ENCODE measurements around the gene ZSCAN22. TPM values are rescaled to one million over a fixed set of nuclear protein-coding genes. Genes with fewer than 3 reads are reported as not detected.

The ZSCAN22 gene
- total and polyA plus RNA-seq, 4 donors = 2.3 to 3.4 (median 3.2) TPM

GRCh38 chr19:58381460-58382212, 54.8 kb downstream of the ZSCAN22 start:
- Histone ChIP-seq H3K4me1 (ENCODE audit: control insufficient read depth, insufficient read depth, low read length) (peaks cover 38% of the 10 kb centered on the region), H3K27me3 (ENCODE audit: control insufficient read depth, insufficient read depth, low read length) (no peaks in the 10 kb centered on the region), H3K27ac (ENCODE audit: low read depth, low read length) (peak overlapping the region; percentile 88), H3K9me3 (ENCODE audit: control insufficient read depth, insufficient read depth, low read length) (no peaks in the 10 kb centered on the region), H3K36me3 (ENCODE audit: control insufficient read depth, insufficient read depth, low read length) (peaks cover 4% of the 10 kb centered on the region), H3K4me3 (ENCODE audit: low read depth, low read length) (peak overlapping the region; percentile 64)
- DNase-seq (ENCODE audit: low read depth in 4 of 6, low spot score in 6 of 6) = no peak
- WGBS (ENCODE audit: insufficient coverage) = 55% methylated on average over 16 of the region's 26 CpGs

DNA sequence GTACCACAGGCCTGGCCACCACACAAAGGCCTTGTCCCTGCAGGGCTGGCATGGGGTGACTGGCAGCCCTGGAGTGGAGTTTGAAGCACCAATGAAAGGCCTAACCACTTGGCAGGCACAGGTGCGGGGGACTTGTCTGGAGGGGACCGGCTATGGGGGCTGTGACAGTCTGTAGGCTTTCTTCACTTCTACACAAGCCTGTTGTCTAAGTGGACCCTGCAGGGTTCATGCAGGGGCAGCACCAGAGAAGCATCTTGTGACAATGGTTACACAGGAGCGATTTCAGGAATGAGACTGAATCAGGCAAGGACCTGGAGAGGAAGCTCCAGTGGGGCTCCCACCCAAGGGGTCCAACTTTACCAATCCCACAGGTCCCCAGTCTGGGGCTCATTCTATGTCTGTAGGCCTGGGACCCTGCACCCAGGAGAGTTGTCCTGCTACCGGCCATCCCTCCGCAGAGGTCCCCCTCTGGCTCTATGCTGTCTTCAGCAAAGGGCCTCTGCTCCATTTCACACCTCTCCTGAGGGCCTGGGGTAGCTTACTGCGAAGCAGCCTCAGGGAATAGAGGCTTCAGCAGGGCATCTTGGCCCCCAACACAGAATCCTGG, 56.3 kb downstream of the ZSCAN22 start:
- peaks cover 6% of the 10 kb centered on the region for H3K36me3 ChIP-seq (ENCODE audit: control insufficient read depth, insufficient read depth, low read length)
- H3K4me3 ChIP-seq (ENCODE audit: low read depth, low read length) = no peak overlapping the region
- peaks cover 51% of the 10 kb centered on the region for H3K4me1 ChIP-seq (ENCODE audit: control insufficient read depth, insufficient read depth, low read length)
- H3K27me3 ChIP-seq (ENCODE audit: control insufficient read depth, insufficient read depth, low read length) = no peaks in the 10 kb centered on the region
- H3K27ac ChIP-seq (ENCODE audit: low read depth, low read length) = no peak overlapping the region
- H3K9me3 ChIP-seq (ENCODE audit: control insufficient read depth, insufficient read depth, low read length) = no peaks in the 10 kb centered on the region
- DNase-seq (ENCODE audit: low read depth in 4 of 6, low spot score in 6 of 6) = no peak
- WGBS (ENCODE audit: insufficient coverage) = 100% methylated on average over 4 of the region's 6 CpGs

GRCh38 chr19:58385313-58385890, 58.6 kb downstream of the ZSCAN22 start:
- no peak for DNase-seq (ENCODE audit: low read depth in 4 of 6, low spot score in 6 of 6)
- peaks cover 38% of the 10 kb centered on the region for H3K4me1 ChIP-seq (ENCODE audit: control insufficient read depth, insufficient read depth, low read length)
- peak overlapping the region; percentile 99 for H3K27ac ChIP-seq (ENCODE audit: low read depth, low read length)

GRCh38 chr19:58385891-58386575, 59.2 kb downstream of the ZSCAN22 start:
- no peaks in the 10 kb centered on the region for H3K9me3 ChIP-seq (ENCODE audit: control insufficient read depth, insufficient read depth, low read length)
- H3K4me3 ChIP-seq (ENCODE audit: low read depth, low read length) = peak overlapping the region; percentile 88
- H3K27ac ChIP-seq (ENCODE audit: low read depth, low read length) = peak overlapping the region; percentile 99
- H3K4me1 ChIP-seq (ENCODE audit: control insufficient read depth, insufficient read depth, low read length) = peaks cover 37% of the 10 kb centered on the region
- no peaks in the 10 kb centered on the region for H3K27me3 ChIP-seq (ENCODE audit: control insufficient read depth, insufficient read depth, low read length)
- 3% methylated on average over 30 of the region's 36 CpGs for WGBS (ENCODE audit: insufficient coverage)
- H3K36me3 ChIP-seq (ENCODE audit: control insufficient read depth, insufficient read depth, low read length) = peaks cover 20% of the 10 kb centered on the region
- DNase-seq (ENCODE audit: low read depth in 4 of 6, low spot score in 6 of 6) = peak in 1 of 6 donors; percentile 5

More at GRCh38 chr19:58385313-58385890, 58.6 kb downstream of the ZSCAN22 start:
- peaks cover 19% of the 10 kb centered on the region for H3K36me3 ChIP-seq (ENCODE audit: control insufficient read depth, insufficient read depth, low read length)
- 85% methylated on average over 9 of the region's 9 CpGs for WGBS (ENCODE audit: insufficient coverage)
- no peaks in the 10 kb centered on the region for H3K27me3 ChIP-seq (ENCODE audit: control insufficient read depth, insufficient read depth, low read length)
- no peaks in the 10 kb centered on the region for H3K9me3 ChIP-seq (ENCODE audit: control insufficient read depth, insufficient read depth, low read length)
- H3K4me3 ChIP-seq (ENCODE audit: low read depth, low read length) = peak overlapping the region; percentile 88

GRCh38 chr19:58386576-58387337, 60.0 kb downstream of the ZSCAN22 start, which contains the start of gene RPS5:
RPS5 (plus strand) TSS chr19:58387269; CDS start chr19:58388138, 869 bp downstream.
- peak; percentile 90 to 100 (median 98) for DNase-seq (ENCODE audit: low read depth in 4 of 6, low spot score in 6 of 6)
- Histone ChIP-seq H3K4me1 (ENCODE audit: control insufficient read depth, insufficient read depth, low read length) (peaks cover 30% of the 10 kb centered on the region), H3K4me3 (ENCODE audit: low read depth, low read length) (peak within 1 kb of the TSS; percentile 88), H3K27ac (ENCODE audit: low read depth, low read length) (peak within 1 kb of the TSS; percentile 99), H3K36me3 (ENCODE audit: control insufficient read depth, insufficient read depth, low read length) (peaks cover 27% of the 10 kb centered on the region), H3K9me3 (ENCODE audit: control insufficient read depth, insufficient read depth, low read length) (no peaks in the 10 kb centered on the region), H3K27me3 (ENCODE audit: control insufficient read depth, insufficient read depth, low read length) (no peaks in the 10 kb centered on the region)
- WGBS (ENCODE audit: insufficient coverage) = 0% methylated on average over 64 of the region's 64 CpGs

- peak overlapping the region; percentile 88 for H3K4me3 ChIP-seq (ENCODE audit: low read depth, low read length)
- H3K9me3 ChIP-seq (ENCODE audit: control insufficient read depth, insufficient read depth, low read length) = no peaks in the 10 kb centered on the region
- WGBS (ENCODE audit: insufficient coverage) = 10% methylated on average over 34 of the region's 39 CpGs
- peak overlapping the region; percentile 99 for H3K27ac ChIP-seq (ENCODE audit: low read depth, low read length)
- DNase-seq (ENCODE audit: low read depth in 4 of 6, low spot score in 6 of 6) = no peak
- H3K4me1 ChIP-seq (ENCODE audit: control insufficient read depth, insufficient read depth, low read length) = peaks cover 28% of the 10 kb centered on the region
- H3K36me3 ChIP-seq (ENCODE audit: control insufficient read depth, insufficient read depth, low read length) = peaks cover 35% of the 10 kb centered on the region
- H3K27me3 ChIP-seq (ENCODE audit: control insufficient read depth, insufficient read depth, low read length) = no peaks in the 10 kb centered on the region
Measured at GRCh38 chr19:58387338-58388174, 60.8 kb downstream of the ZSCAN22 start.

GRCh38 chr19:58388175-58388526, 61.4 kb downstream of the ZSCAN22 start:
- Histone ChIP-seq H3K4me3 (ENCODE audit: low read depth, low read length) (peak overlapping the region; percentile 88), H3K9me3 (ENCODE audit: control insufficient read depth, insufficient read depth, low read length) (no peaks in the 10 kb centered on the region), H3K4me1 (ENCODE audit: control insufficient read depth, insufficient read depth, low read length) (peaks cover 28% of the 10 kb centered on the region), H3K36me3 (ENCODE audit: control insufficient read depth, insufficient read depth, low read length) (peaks cover 41% of the 10 kb centered on the region), H3K27ac (ENCODE audit: low read depth, low read length) (no peak overlapping the region), H3K27me3 (ENCODE audit: control insufficient read depth, insufficient read depth, low read length) (no peaks in the 10 kb centered on the region)
- WGBS (ENCODE audit: insufficient coverage) = 88% methylated on average over 1 of the region's 3 CpGs
- DNase-seq (ENCODE audit: low read depth in 4 of 6, low spot score in 6 of 6) = no peak
